ENCODE measurements around the gene UBAC2.
"Not testable (repeated sequence)": the region's sequence is repeated elsewhere in the genome, so short reads cannot be mapped to it uniquely, and the experiment has no call there.

UBAC2 gene

GRCh38 chr13:99206873-99207272, 6.2 kb downstream of the UBAC2 start:
- no peak for TF ChIP-seq CTCF (IDR thresholded peaks at IDR 0.05)
- no peak for TF ChIP-seq ZFX (IDR thresholded peaks at IDR 0.05; ENCODE audit: borderline replicate concordance)
- H3K27ac ChIP-seq: no peak overlapping the region

- H3K27ac ChIP-seq: no peak overlapping the region
Observed at GRCh38 chr13:99207511-99207910, 6.9 kb downstream of the UBAC2 start.

GRCh38 chr13:99208185-99208584, 7.5 kb downstream of the UBAC2 start:
- TF ChIP-seq ZFX (IDR thresholded peaks at IDR 0.05; ENCODE audit: borderline replicate concordance): no peak
- TF ChIP-seq CTCF (IDR thresholded peaks at IDR 0.05): no peak
- no peak overlapping the region for H3K27ac ChIP-seq

More at GRCh38 chr13:99207511-99207910, 6.9 kb downstream of the UBAC2 start:
- TF ChIP-seq CTCF (IDR thresholded peaks at IDR 0.05) (no peak), ZFX (IDR thresholded peaks at IDR 0.05; ENCODE audit: borderline replicate concordance) (no peak)

- no peak overlapping the region for H3K27ac ChIP-seq
- TF ChIP-seq ZFX (IDR thresholded peaks at IDR 0.05; ENCODE audit: borderline replicate concordance) (no peak), CTCF (IDR thresholded peaks at IDR 0.05) (no peak)
Observed at GRCh38 chr13:99208845-99209527, 8.3 kb downstream of the UBAC2 start.

- H3K27ac ChIP-seq: not testable (repeated sequence)
Observed at GRCh38 chr13:99210627-99211026, 10.0 kb downstream of the UBAC2 start.

- no peak for TF ChIP-seq CTCF (IDR thresholded peaks at IDR 0.05)
- TF ChIP-seq ZFX (IDR thresholded peaks at IDR 0.05; ENCODE audit: borderline replicate concordance): no peak
Observed at GRCh38 chr13:99211421-99212035, 10.9 kb downstream of the UBAC2 start.

GRCh38 chr13:99214232-99214631, 13.6 kb downstream of the UBAC2 start:
- TF ChIP-seq CTCF (IDR thresholded peaks at IDR 0.05) (no peak), ZFX (IDR thresholded peaks at IDR 0.05; ENCODE audit: borderline replicate concordance) (no peak)
- H3K27ac ChIP-seq: no peak overlapping the region

More at GRCh38 chr13:99211421-99212035, 10.9 kb downstream of the UBAC2 start:
- H3K27ac ChIP-seq: no peak overlapping the region
